Activated CD4-positive, alpha-beta T cell treated with anti-CD3 and anti-CD28 coated beads, Interleukin-10, Interleukin-2, amounts not matched to agents 100 ng/mL and 50 ng/mL, durations not matched to agents 16 hours and 8 hours (primary cell): ENCODE results near the gene BPIFA3.
"Not testable (repeated sequence)": the region's sequence is repeated elsewhere in the genome, so short reads cannot be mapped to it uniquely, and the experiment has no call there.

Experiments
- DNase-seq: peaks from one replicate; pipeline ENCODE4 v3.0.0-alpha.2; 2020

BPIFA3 gene

DNA sequence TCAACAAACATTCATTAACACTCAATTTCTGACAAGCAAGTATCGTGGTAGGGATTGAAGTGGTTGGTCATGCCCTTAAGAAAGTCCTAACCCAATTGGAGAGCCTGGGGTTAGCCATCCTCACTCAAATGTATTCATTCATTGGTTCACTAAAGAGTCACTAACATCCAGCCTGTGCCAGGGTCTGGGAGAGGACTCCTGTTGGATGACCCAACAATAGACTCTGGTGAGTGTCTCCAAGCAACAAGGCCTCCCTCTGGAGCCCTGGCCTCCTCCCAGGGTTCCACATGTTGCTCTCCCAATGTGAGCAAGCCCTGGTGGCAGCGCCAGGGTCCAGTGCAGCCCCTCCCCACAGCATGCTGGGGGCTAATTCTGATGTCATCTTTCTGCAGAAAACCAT is at the start of gene BPIFA3:
Gene BPIFA3 (plus strand): TSS at position 301 of the 400 bp plus-strand sequence. CDS start 185 bp downstream, outside the sequence.
- DNase-seq, result no peak

DNA sequence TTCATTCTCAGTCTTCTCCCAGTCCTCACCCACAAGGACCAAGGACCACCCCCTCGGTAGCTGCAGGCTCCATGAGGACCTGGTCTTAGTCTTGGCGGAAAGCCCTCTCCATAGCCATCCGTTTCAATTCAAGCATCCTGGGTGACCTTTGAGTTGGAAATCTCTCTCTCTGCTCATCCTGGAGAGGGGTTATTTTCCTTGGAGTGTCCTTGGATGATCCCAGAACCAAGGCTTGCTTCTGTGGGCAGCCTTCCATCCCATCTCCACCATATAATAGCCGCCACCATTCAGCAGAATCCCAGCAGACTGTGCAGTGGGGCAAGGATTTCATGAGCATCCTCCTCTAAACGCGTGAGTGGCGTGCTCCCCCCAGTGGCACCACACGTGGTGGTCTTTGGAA is 49.3 kb upstream of the BPIFA3 start, which contains the start of gene BPIFA2:
Gene BPIFA2 (plus strand): TSS at position 301 of the 400 bp plus-strand sequence. CDS start 987 bp downstream, outside the sequence.
- no peak for DNase-seq

DNA sequence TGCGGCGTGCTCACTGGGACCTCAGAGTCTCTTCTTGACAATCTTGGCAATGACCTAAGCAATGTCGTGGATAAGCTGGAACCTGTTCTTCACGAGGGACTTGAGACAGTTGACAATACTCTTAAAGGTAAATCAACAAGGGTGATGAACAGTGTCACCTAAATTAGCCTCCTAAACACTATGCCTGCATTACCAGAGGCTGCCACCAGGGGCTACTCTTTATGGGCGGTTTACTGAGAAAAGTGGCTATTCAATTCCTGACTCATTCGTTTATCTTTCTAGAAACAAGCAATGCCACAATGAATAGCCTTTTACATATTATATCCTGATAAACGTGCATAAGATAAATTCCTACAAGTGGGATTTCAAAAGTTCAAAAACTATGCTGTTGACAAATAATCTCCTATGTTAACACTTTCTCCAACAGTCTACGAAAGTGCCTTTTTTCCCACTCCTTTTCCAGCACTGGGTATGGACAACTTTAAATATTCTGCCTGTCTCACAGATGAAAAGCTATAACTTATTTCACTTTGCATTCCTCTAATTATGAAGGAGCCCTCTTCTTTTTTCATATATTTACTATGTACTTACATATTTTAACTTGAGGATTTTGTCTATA is 47.9 kb upstream of the BPIFA3 start:
- peak; percentile 28 for DNase-seq

DNA sequence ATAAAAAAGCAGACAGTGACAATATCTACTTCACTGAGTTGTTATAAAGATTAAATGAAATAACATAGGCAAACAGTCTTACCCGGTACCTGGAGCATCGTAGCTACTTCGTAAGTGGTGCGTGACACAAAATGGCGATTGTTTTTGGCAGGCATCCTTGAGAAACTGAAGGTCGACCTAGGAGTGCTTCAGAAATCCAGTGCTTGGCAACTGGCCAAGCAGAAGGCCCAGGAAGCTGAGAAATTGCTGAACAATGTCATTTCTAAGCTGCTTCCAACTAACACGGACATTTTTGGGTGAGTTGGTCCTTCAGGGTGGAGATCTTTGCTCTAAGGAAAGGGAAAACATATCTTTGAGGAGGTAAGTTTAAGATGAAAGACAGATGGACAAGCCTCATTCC is 44.4 kb upstream of the BPIFA3 start:
- no peak for DNase-seq

DNA sequence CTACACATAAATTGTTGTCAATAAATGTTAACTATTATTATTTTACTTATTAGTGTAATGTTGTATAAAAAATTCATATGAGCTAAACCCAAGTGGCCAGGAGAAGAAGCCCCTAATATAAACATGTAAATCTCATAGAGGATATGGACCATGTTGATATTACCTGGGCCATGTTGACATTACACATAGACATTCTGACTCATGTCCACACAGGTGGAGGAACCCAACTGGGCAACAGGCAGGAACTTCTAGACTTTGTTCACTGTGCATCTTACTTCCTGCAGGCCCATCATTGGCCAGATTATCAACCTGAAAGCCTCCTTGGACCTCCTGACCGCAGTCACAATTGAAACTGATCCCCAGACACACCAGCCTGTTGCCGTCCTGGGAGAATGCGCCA is 42.0 kb upstream of the BPIFA3 start:
- DNase-seq, result no peak

DNA sequence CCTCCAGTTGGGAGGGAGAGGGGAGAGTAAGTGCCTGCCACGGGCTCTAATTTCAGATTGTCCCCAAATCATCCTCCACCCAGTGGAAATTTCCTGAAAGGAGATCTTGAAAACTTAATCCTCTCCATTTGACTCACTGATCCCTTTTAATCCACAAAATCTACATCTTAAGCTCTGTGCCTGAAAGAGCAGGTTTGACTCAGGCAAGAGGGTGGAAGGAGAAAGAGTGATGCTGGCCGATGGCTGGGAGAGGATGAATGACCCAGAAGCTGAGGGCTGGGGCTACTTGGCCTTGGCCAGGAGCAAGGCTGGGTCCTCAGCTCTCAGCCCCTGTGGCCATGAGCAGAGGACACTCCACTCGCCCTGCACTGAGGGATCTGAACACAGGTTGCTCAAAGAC is 41.1 kb upstream of the BPIFA3 start:
- no peak for DNase-seq

DNA sequence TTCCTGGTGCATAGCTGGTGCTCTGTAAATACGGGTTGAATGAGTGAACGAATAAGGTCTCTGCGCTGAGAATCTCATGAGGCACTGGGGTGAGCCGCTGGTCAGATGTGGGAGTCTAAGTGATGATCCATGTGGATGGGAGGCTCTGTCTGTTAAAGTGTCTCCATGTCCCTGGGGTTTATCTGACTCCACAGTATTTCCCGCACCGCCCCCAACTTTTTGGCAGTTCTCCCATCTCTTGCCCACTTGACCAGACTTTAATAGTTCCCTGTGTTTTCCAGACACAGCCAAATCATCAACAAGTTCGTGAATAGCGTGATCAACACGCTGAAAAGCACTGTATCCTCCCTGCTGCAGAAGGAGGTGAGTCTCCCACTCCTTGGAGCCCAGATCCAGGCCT is 39.3 kb upstream of the BPIFA3 start:
- DNase-seq, result no peak

DNA sequence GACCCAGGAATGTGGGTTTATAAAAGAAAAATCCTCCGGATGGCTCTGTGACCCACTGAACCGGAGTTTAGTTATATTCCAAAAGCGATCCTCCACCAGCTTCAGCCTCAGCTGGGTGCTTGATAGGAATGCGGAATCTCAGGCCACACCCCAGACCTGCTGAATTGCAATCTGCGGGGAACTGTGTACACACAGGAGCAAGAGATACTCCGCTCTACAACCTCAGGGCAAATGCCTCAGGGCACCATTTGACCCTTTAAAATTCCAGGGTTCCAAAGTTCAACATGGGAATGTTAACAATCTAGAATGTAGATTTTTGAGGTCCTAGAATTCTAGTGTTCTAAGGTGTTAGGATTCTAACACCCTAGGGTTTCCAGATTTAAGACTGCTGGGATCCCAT is 38.4 kb upstream of the BPIFA3 start:
- DNase-seq, result no peak

DNA sequence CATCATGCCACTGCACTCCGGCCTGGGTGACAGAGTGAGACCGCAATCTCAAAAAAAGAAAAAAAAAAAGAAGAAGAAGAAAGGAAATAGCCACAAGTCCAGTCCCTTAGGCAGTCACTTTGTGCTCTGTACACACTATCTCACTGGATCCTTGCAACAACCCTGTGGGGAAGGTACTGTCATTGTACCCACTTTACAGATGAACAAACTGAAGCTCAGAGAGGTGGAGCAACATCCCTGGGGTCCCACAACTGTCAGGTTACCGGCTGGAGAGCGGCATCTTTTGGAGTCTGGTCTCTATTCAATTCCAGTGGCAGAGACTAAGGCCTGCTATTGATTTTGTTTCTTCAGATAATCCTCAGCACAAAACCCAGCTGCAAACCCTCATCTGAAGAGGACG is 37.0 kb upstream of the BPIFA3 start:
- DNase-seq, result no peak

DNA sequence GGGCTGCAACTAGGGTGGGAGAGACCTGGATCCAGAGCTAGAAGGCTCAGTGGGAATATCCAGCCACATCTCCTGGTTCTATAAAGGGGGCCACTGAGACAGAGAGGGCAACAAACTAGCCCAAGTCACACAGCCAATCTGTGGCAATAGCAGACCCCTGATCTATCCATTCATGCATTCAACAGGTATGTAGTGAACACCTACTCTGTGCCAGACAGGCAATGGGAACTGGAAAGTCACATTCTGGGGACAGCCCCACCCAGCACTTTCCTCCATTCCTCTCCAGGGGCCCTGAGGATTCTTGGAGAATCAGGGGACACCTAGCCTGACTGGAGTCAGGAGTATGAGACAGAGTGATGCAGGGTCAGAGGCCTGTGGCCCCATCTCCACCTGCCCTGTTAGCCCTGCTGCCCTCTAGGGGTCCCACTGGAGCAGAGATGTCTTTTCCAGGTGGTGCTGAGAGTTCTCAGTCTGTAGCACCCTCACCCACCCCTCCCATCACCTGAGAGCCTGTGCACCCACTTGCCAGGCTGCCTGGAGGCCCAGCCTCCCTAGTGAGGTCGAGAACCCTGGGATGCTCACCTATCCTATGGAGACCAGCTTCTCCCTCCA is 35.6 kb upstream of the BPIFA3 start:
- DNase-seq, result no peak

DNA sequence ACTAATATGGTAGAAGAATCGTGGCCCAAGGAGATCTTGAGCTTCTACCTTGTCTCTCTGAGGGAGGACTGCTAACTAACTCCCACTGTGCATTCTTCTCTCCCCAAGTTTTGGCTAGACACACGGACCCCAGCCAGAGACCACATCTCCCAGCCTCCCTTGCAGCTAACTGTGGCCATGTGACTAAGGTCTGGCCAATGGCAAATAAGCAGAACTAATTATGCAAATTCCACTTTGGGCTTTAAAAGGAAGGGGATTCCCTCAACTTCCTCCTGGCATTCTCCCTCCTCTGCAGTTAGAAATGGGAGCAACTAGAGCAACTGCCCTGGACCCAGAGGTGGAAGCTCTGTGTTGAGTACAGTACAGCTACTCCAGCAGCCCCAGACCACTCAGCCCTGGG is 33.8 kb upstream of the BPIFA3 start:
- no peak for DNase-seq

DNA sequence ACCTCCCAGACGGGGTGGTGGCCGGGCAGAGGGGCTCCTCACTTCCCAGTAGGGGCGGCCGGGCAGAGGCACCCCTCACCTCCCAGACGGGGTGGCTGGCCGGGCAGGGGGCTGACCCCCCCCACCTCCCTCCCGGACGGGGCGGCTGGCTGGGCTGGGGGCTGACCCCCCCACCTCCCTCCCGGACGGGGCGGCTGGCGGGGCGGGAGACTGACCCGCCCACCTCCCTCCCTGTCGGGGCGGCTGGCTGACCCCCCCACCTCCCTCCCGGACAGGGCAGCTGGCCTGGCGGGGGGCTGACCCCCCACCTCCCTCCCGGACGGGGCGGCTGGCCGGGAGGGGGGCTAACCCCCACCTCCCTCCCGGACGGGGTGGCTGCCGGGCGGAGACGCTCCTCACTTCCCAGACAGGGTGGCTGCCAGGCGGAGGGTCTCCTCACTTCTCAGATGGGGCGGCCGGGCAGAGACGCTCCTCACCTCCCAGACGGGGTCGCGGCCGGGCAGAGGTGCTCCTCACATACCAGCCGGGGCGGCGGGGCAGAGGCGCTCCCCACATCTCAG is 32.0 kb upstream of the BPIFA3 start:
- DNase-seq, result not testable (repeated sequence)

DNA sequence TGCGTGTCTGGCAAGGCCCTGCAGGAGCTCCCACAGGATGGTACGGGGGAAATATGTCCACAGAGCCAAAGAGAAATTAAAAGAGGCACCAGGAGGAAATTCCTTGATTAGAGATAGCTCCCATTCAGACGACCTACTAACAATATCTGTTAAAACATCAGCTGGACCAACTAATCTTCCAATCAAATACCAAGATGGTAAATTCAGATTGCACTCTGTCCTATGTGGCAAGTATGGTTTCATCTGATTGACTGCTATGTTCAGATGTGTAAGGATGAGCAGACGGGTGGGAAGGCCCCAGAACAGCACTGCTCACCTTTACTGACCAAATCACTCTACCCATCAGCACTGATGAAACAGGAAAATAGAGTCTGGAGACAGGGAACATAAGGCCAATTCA is 29.7 kb upstream of the BPIFA3 start:
- no peak for DNase-seq

DNA sequence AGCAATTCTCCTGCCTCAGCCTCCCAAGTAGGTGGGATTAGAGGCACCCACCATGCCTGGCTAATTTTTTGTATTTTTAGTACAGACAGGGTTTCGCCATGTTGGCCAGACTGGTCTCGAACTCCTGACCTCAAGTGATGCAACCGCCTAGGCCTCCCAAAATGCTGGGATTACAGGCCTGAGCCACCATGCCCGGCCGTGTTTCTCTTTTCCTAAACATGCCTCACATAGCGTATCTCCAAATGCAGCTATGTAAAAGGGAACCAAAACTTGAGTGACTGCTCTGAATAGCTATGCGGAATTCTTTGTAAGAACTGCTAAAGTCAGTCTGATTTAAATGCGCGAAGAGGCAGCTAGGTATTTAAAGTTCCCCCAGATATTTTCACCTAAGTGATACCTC is 28.7 kb upstream of the BPIFA3 start:
- DNase-seq, result no peak

DNA sequence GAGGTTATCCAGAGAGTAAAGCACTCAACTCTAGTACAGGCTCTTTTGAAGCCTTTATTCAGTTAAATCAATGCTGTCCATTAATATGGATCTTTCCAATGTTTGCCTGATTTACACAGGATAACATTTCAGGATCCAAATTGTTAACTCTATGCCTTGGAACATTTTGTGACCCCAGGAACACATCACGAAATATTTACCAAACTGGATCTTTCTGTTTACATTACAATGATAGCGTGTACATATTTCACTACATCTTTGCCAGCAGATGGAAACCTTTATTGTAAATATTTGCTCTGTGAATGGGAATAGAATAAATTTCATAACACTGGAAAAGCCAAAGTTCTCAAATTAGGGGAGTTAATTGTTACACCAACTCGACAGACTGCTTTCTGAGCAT is 25.7 kb upstream of the BPIFA3 start:
- DNase-seq, result no peak

DNA sequence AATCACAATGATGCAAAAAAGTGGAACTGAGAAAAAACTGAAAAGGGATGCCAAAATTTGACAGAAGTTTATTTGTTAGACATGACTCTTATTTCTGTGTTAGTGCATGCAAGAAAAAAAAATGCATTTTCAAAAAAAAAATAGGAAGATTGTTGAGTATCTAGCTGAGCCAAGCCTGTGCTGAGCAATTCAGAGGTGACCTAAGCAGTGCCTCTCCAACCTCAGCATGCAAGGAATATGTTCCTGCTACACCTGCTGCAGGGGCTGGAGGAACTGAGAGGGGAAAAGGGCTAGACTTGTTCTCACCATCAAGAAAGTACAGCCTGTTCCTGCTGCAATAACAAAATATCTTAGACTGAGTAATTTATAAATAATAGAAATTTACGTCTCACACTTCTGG is 25.2 kb upstream of the BPIFA3 start:
- no peak for DNase-seq

DNA sequence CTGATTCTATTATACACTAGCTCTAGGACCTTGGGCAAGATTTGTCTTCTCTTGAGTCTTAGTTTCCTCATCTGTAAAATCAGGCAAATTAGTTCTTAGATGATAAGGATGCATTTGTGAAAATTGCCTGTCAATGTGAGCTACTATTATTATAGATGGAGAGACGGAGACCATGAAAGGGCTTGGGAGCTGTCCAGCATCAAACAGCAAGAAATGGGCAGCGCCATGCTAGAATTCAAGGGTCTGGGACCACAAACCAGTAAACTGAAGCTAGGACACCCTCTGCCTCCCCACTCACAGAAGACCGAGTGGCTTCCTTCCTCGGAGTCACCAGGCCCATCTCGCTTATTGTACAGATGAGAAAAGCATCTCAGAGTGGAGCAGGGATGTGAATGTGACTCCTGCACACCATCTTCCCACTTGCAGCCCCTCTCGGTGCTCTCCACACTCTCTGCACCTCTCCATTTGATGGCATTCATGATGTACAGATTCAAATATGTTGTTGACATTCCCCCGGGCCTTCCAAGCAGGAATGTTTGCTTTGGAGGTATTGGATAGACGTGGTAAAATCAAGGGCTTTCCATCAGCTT is 24.1 kb upstream of the BPIFA3 start:
- DNase-seq, result no peak

DNA sequence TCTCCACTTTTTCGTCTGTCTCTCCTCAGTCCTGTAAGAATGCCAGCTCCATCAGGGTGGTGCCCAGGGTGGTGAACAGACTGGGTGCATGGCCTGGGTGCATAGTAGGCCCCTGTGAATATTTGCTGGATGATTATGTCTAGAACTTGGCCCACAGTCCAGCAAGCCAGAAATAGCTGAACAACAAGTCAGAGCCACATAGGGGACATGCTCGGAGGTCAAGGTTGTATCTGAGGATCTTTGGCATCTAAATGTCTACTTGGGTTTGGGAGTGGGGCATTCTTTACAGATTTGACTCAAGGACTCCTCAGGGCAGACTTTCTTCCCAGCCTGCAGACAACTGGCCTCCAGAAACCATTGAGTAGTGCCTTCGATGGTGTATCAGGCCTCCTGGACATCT is 18.1 kb upstream of the BPIFA3 start:
- DNase-seq, result no peak

DNA sequence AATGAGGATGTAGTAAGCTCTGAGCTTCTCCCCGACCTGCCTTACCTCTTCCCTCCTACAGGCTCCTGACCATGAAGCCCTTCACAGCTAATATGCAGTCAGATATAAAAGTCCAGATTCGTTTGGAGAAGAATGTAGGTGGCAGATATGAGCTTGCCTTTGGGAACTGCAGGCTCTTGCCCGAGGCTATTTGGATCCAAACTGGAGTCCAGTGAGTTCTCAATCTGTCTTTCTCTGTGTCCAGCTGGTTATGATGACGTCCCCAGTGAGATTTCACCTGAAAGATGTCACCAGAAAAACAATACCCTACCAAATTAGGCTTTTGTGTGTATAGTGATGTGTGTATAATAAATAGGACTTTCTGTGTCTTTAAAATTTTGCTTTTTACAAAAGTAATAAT is 14.7 kb upstream of the BPIFA3 start:
- DNase-seq, result no peak

DNA sequence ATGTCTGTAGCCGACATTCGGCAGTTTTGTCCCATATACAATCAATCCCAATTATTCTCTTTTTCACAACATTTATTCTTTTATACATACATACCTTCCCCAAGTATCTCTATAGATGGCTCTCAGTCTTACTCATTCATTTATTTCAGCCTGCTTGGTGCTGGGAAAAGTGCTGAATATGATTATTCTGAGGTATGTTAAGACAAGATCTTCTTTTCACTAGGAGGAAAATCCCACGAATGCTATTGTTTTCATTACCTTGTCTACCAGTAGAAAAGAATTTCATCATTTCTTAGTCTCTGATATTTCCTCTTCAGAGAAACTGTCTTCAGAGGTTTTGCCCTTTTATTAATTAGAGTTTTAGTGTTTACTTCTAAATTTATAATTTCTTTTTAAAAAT is 13.7 kb upstream of the BPIFA3 start:
- no peak for DNase-seq

DNA sequence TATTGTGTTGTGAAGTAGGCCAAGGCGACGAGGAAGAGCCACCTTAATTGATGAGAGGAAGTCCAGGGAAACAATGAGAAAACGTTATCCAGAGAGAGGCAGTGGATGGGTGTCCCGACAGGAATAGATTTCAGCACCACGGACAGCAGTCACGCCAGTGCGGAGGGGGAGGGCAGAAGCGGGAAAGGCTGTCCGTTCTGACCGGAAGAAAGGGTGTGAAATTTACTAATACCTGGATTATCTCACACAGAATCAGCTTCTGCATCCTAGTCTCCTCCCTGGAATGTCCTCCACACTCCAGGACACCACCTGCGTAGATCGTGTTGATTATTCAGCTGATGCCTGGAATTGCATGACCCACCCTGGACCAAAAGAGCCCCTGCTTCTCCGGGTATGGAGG is 7.4 kb upstream of the BPIFA3 start:
- DNase-seq, result peak; percentile 41

DNA sequence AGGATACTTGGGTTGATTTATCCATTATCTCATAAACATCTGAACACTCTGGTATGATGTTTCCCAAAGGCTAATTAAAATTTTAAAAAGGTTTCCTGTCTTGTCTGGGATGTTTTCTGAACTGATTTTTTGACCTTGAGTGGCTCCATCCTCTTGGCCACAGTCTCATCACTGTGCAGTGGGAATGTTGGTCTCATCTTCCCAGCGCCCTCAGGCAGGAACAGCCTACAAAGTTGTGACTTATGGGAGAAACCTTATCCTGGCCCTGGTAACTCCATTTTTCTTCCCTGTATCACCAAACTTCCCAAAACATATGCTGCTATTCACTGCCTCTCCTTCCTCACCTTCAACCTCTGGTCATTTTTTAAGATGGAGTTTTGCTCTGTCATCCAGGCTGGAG is 6.8 kb upstream of the BPIFA3 start:
- DNase-seq, result no peak

DNA sequence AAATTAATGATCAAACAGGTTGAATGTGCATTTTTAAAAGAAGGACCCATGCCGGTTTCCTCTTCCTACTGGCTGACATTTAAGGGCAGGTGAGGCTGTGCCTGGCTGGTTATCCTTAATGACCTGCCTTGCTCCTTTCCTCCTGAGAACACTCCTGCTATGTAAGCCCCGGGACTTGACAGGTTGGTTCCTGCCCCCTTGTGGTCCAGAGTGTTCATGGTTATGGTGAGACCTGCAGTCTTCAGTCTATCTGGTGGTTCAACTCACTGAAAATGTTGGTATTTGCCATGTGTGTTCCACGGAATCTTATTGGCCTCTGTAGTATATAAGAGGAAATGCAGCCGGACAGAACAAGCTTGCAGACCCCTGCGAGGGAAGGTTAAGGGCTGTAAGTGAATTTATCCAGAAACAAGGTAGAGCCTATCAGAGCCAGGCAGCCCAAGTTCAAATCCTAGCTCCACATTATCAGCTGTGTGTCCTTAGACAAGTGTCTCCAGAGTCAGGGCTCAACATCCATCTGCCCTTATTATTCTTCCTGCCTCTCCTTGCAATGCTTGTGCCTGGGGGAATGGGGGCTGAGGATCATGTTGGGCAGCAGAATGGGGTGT is 5.2 kb upstream of the BPIFA3 start:
- DNase-seq, result peak; percentile 39

DNA sequence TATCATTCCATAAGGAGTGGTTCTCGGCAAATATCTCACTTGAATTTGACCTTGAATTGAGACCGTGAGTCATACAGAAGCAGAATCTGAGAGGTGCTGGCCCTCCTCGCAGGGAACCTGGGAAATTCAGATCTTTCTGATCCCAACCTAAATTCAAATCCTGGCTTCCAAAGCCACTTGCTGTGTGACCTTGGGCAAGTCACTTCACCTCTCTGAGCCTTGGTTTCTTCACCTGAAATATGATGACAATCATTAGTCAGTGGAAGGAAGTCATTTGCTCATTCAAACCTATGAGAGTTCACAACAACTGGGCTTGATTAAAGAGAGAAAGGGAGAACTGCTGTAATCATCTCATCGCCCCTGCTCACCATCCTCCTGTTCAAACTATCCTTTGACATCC is 7.2 kb downstream of the BPIFA3 start:
- no peak for DNase-seq
